ENCODE data around the gene PCBP1. TPM values are rescaled to one million over a fixed set of nuclear protein-coding genes. Genes with fewer than 3 reads are reported as not detected.

The PCBP1 gene
- total RNA-seq, 2 donors from 2014 or later: 97.9 to 128 TPM

GRCh38 chr2:70086278-70086837 lies 919 bp upstream of the PCBP1 start:
- peaks cover 0 to 3% of the 10 kb centered on the region in 2 donors for H3K36me3 ChIP-seq (replicated peaks in 1 of 2; ENCODE audit: insufficient read depth in 1 of 2, low read depth in 2 of 2)
- intact Hi-C loops (cut with DNase I): loop anchor here (10.0 kb wide), 1 partner anchor 58 kb away; no protein-coding TSS in a partner anchor
- H3K4me1 ChIP-seq: peaks cover 46% of the 10 kb centered on the region

GRCh38 chr2:70087702-70088597 lies 673 bp downstream of the PCBP1 start:
- intact Hi-C loops (cut with DNase I): loop anchor here (10.0 kb wide), 1 partner anchor 57 kb away; no protein-coding TSS in a partner anchor
- peak; percentile 60 to 77 (median 71) for DNase-seq
- ATAC-seq: peak; percentile 15
- H3K27ac ChIP-seq: peak overlapping the region; percentile 96 to 100 (median 100)
- peaks cover 0 to 2% of the 10 kb centered on the region in 2 donors for H3K36me3 ChIP-seq (replicated peaks in 1 of 2; ENCODE audit: insufficient read depth in 1 of 2, low read depth in 2 of 2)
- TF ChIP-seq POLR2A (IDR thresholded peaks at IDR 0.05) (peak in 2 of 3 donors; percentile 71 to 73), CTCF (IDR thresholded peaks at IDR 0.05) (peak in 1 of 7 experiments; percentile 1)
- H3K4me3 ChIP-seq: peak overlapping the region; percentile 69 to 85
- H3K4me1 ChIP-seq: peaks cover 46% of the 10 kb centered on the region
- H3K27me3 ChIP-seq: no peaks in the 10 kb centered on the region
- WGBS, 2 donors: 0% methylated on average over 13 to 58 of the region's 58 CpGs
- no peaks in the 10 kb centered on the region for H3K9me3 ChIP-seq

More at GRCh38 chr2:70086278-70086837, 919 bp upstream of the PCBP1 start:
- no peaks in the 10 kb centered on the region for H3K27me3 ChIP-seq
- peak overlapping the region in 1 of 2 donors; percentile 41 for H3K4me3 ChIP-seq
- 2 to 26% methylated on average over 10 to 40 of the region's 40 CpGs for WGBS, 2 donors
- DNase-seq: peak; percentile 68 to 82 (median 69)
- ATAC-seq: peak; percentile 62
- peak overlapping the region; percentile 96 to 100 (median 100) for H3K27ac ChIP-seq
- no peak for TF ChIP-seq CTCF (IDR thresholded peaks at IDR 0.05)
- no peaks in the 10 kb centered on the region for H3K9me3 ChIP-seq

DNA sequence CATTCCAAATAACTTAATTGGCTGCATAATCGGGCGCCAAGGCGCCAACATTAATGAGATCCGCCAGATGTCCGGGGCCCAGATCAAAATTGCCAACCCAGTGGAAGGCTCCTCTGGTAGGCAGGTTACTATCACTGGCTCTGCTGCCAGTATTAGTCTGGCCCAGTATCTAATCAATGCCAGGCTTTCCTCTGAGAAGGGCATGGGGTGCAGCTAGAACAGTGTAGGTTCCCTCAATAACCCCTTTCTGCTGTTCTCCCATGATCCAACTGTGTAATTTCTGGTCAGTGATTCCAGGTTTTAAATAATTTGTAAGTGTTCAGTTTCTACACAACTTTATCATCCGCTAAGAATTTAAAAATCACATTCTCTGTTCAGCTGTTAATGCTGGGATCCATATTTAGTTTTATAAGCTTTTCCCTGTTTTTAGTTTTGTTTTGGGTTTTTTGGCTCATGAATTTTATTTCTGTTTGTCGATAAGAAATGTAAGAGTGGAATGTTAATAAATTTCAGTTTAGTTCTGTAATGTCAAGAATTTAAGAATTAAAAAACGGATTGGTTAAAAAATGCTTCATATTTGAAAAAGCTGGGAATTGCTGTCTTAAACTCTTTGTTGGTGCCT lies 1.4 kb downstream of the PCBP1 start:
- Histone ChIP-seq H3K9me3 (no peaks in the 10 kb centered on the region), H3K4me1 (peaks cover 45% of the 10 kb centered on the region), H3K27ac (peak overlapping the region; percentile 96 to 100 (median 100)), H3K36me3 (replicated peaks in 1 of 2; ENCODE audit: insufficient read depth in 1 of 2, low read depth in 2 of 2) (no peaks in the 10 kb centered on the region), H3K27me3 (no peaks in the 10 kb centered on the region), H3K4me3 (peak overlapping the region; percentile 69 to 85)
- intact Hi-C loops (cut with DNase I): loop anchor here (10.0 kb wide), 1 partner anchor 56 kb away; no protein-coding TSS in a partner anchor
- DNase-seq (no peak), ATAC-seq (no peak)
- TF ChIP-seq CTCF (IDR thresholded peaks at IDR 0.05): no peak
- TF ChIP-seq POLR2A (IDR thresholded peaks at IDR 0.05): no peak
- WGBS, 2 donors: 0 to 1% methylated on average over 5 to 8 of the region's 8 CpGs

GRCh38 chr2:70089220-70089982 lies 2.1 kb downstream of the PCBP1 start:
- intact Hi-C loops (cut with DNase I): loop anchor here (10.0 kb wide), 1 partner anchor 55 kb away; no protein-coding TSS in a partner anchor
- DNase-seq: peak; percentile 33 to 54 (median 38)
- Histone ChIP-seq H3K36me3 (replicated peaks in 1 of 2; ENCODE audit: insufficient read depth in 1 of 2, low read depth in 2 of 2) (no peaks in the 10 kb centered on the region), H3K27ac (peak overlapping the region; percentile 70 to 100 (median 100)), H3K4me3 (peak overlapping the region; percentile 69 to 85), H3K27me3 (no peaks in the 10 kb centered on the region), H3K4me1 (peaks cover 40% of the 10 kb centered on the region), H3K9me3 (no peaks in the 10 kb centered on the region)
- 8 to 9% methylated on average over 11 of the region's 11 CpGs for WGBS, 2 donors
- peak in 2 of 3 donors; percentile 26 to 37 for TF ChIP-seq POLR2A (IDR thresholded peaks at IDR 0.05)
- no peak for TF ChIP-seq CTCF (IDR thresholded peaks at IDR 0.05)
- no peak for ATAC-seq

All from body of pancreas (tissue), 4 donors.